MM.1S (cell line): Measurements from ENCODE around the gene KMT2E.

Source experiments
- CTCF ChIP-seq: fragments of 300-600 bp; sonication (generic); IDR thresholded peaks from 2 replicates; pipeline ENCODE4 v1.5.1; 2016; ENCODE audit warnings: antibody characterized with exemption, low read length, mixed read lengths
- EZH2 ChIP-seq: fragments of 300-600 bp; sonication (generic); optimal IDR thresholded peaks from 2 replicates; pipeline ENCODE3; 2017; ENCODE audit warnings: low read depth, mild to moderate bottlenecking, antibody characterized with exemption, low read length, mixed read lengths
- EZH2phosphoT487 ChIP-seq: fragments of 300-600 bp; sonication (generic); IDR thresholded peaks from 2 replicates; pipeline ENCODE4 v1.6.1; 2018; ENCODE audit warnings: antibody characterized with exemption, low read length

- no peak for TF ChIP-seq EZH2
- no peak for TF ChIP-seq CTCF
- no peak for TF ChIP-seq EZH2phosphoT487
Observed at GRCh38 chr7:105028004-105028403, 14.0 kb downstream of the KMT2E start.
